Measurements from ENCODE around the gene HHAT.

HHAT gene

GRCh38 chr1:210323957-210324356 is 4.7 kb upstream of the HHAT start:
- ChIA-PET CTCF (no interaction called here), POLR2A (no interaction called here)

GRCh38 chr1:210325026-210325670 is 3.6 kb upstream of the HHAT start:
- no peak for DNase-seq (ENCODE audit: low read depth, low spot score)
- ChIA-PET POLR2A (no interaction called here), CTCF (interaction anchor here (1.1 kb wide), 1 partner anchor 181 kb away, joined by 4 read pairs; no protein-coding TSS in a partner anchor)
- TF ChIP-seq CTCF (IDR thresholded peaks at IDR 0.05; ENCODE audit: insufficient read depth, low read length, missing control alignments): no peak
- H3K4me3 ChIP-seq (ENCODE audit: low read depth, low read length): no peak overlapping the region

More at GRCh38 chr1:210323957-210324356, 4.7 kb upstream of the HHAT start:
- TF ChIP-seq CTCF (IDR thresholded peaks at IDR 0.05; ENCODE audit: insufficient read depth, low read length, missing control alignments): no peak
- DNase-seq (ENCODE audit: low read depth, low spot score): no peak
- no peak overlapping the region for H3K4me3 ChIP-seq (ENCODE audit: low read depth, low read length)

- ChIA-PET POLR2A (interaction anchor here (0.6 kb wide), 1 partner anchor 111 kb away, joined by 4 read pairs; no protein-coding TSS in a partner anchor), CTCF (interaction anchor here (1.1 to 2.3 kb wide), 2 partner anchors 17 to 32 kb away, joined by 3 to 11 read pairs; no protein-coding TSS in a partner anchor)
- DNase-seq (ENCODE audit: low read depth, low spot score): no peak
Observed at GRCh38 chr1:210328032-210328745, 513 bp upstream of the HHAT start.

GRCh38 chr1:210330279-210330866 is 1.7 kb downstream of the HHAT start:
- no peak overlapping the region; the same call in 1 of the 2 replicates for H3K4me3 ChIP-seq (ENCODE audit: low read depth, low read length)
- CTCF ChIA-PET: interaction anchor here (0.8 to 1.1 kb wide), 3 partner anchors 11 to 44 kb away, joined by 3 to 5 read pairs (median 3); no protein-coding TSS in a partner anchor
- no peak for DNase-seq (ENCODE audit: low read depth, low spot score)

More at GRCh38 chr1:210328032-210328745, 513 bp upstream of the HHAT start:
- TF ChIP-seq CTCF (IDR thresholded peaks at IDR 0.05; ENCODE audit: insufficient read depth, low read length, missing control alignments): no peak
- H3K4me3 ChIP-seq (ENCODE audit: low read depth, low read length): peak overlapping the region; percentile 73

GRCh38 chr1:210332233-210332632 is 3.5 kb downstream of the HHAT start:
- ChIA-PET POLR2A (no interaction called here), CTCF (interaction anchor here (0.6 to 3.9 kb wide), 3 partner anchors 21 to 28 kb away, joined by 3 to 15 read pairs (median 3); no protein-coding TSS in a partner anchor)
- DNase-seq (ENCODE audit: low read depth, low spot score): no peak
- TF ChIP-seq CTCF (IDR thresholded peaks at IDR 0.05; ENCODE audit: insufficient read depth, low read length, missing control alignments): no peak
- H3K4me3 ChIP-seq (ENCODE audit: low read depth, low read length): no peak overlapping the region

More at GRCh38 chr1:210330279-210330866, 1.7 kb downstream of the HHAT start:
- POLR2A ChIA-PET: no interaction called here
- TF ChIP-seq CTCF (IDR thresholded peaks at IDR 0.05; ENCODE audit: insufficient read depth, low read length, missing control alignments): no peak

All from AG04449 (cell line).